ENCODE results near the gene MEI1.

MEI1 gene

GRCh38 chr22:41772645-41773044 is 73.3 kb downstream of the MEI1 start:
- H3K4me3 ChIP-seq (ENCODE audit: low read length) = no peak overlapping the region
- H4K20me1 ChIP-seq (ENCODE audit: insufficient read depth, low read length) = no peaks in the 10 kb centered on the region
- peaks cover 10% of the 10 kb centered on the region for H3K4me1 ChIP-seq (ENCODE audit: low read length)
- H2AFZ ChIP-seq (ENCODE audit: low read depth, low read length) = no peak overlapping the region
- H3K36me3 ChIP-seq (replicated peaks; ENCODE audit: low read depth, low read length) = no peaks in the 10 kb centered on the region
- no peak overlapping the region for H3K4me2 ChIP-seq (ENCODE audit: low read length)
- TF ChIP-seq EZH2phosphoT487 (IDR thresholded peaks at IDR 0.05; ENCODE audit: low read depth) (no peak), CTCF (IDR thresholded peaks at IDR 0.05; ENCODE audit: low read depth, low read length) (no peak)
- no peaks in the 10 kb centered on the region for H3K9me3 ChIP-seq (ENCODE audit: insufficient read depth, low read length)
- no peaks in the 10 kb centered on the region for H3K79me2 ChIP-seq (ENCODE audit: low read length)
- no peak overlapping the region for H3K27ac ChIP-seq (ENCODE audit: low read length)
- H3K27me3 ChIP-seq (ENCODE audit: low read depth, low read length) = peaks cover 12% of the 10 kb centered on the region
- H3K9ac ChIP-seq (ENCODE audit: low read length) = no peak overlapping the region

GRCh38 chr22:41775338-41775737 is 76.0 kb downstream of the MEI1 start:
- TF ChIP-seq EZH2phosphoT487 (IDR thresholded peaks at IDR 0.05; ENCODE audit: low read depth) = no peak
- TF ChIP-seq CTCF (IDR thresholded peaks at IDR 0.05; ENCODE audit: low read depth, low read length) = no peak

GRCh38 chr22:41775976-41776375 is 76.7 kb downstream of the MEI1 start:
- Histone ChIP-seq H3K4me3 (ENCODE audit: low read length) (no peak overlapping the region), H3K36me3 (replicated peaks; ENCODE audit: low read depth, low read length) (no peaks in the 10 kb centered on the region), H3K27ac (ENCODE audit: low read length) (no peak overlapping the region), H3K4me2 (ENCODE audit: low read length) (no peak overlapping the region), H3K9ac (ENCODE audit: low read length) (no peak overlapping the region), H3K9me3 (ENCODE audit: insufficient read depth, low read length) (no peaks in the 10 kb centered on the region), H3K27me3 (ENCODE audit: low read depth, low read length) (peaks cover 12% of the 10 kb centered on the region), H3K4me1 (ENCODE audit: low read length) (peaks cover 7% of the 10 kb centered on the region), H3K79me2 (ENCODE audit: low read length) (no peaks in the 10 kb centered on the region), H4K20me1 (ENCODE audit: insufficient read depth, low read length) (no peaks in the 10 kb centered on the region), H2AFZ (ENCODE audit: low read depth, low read length) (no peak overlapping the region)
- no peak for TF ChIP-seq CTCF (IDR thresholded peaks at IDR 0.05; ENCODE audit: low read depth, low read length)
- TF ChIP-seq EZH2phosphoT487 (IDR thresholded peaks at IDR 0.05; ENCODE audit: low read depth) = no peak

More at GRCh38 chr22:41775338-41775737, 76.0 kb downstream of the MEI1 start:
- Histone ChIP-seq H3K4me3 (ENCODE audit: low read length) (no peak overlapping the region), H3K4me1 (ENCODE audit: low read length) (peaks cover 6% of the 10 kb centered on the region), H4K20me1 (ENCODE audit: insufficient read depth, low read length) (no peaks in the 10 kb centered on the region), H3K27me3 (ENCODE audit: low read depth, low read length) (peaks cover 12% of the 10 kb centered on the region), H3K9ac (ENCODE audit: low read length) (no peak overlapping the region), H3K79me2 (ENCODE audit: low read length) (no peaks in the 10 kb centered on the region), H3K9me3 (ENCODE audit: insufficient read depth, low read length) (no peaks in the 10 kb centered on the region), H3K27ac (ENCODE audit: low read length) (no peak overlapping the region), H3K36me3 (replicated peaks; ENCODE audit: low read depth, low read length) (no peaks in the 10 kb centered on the region), H3K4me2 (ENCODE audit: low read length) (no peak overlapping the region), H2AFZ (ENCODE audit: low read depth, low read length) (no peak overlapping the region)

GRCh38 chr22:41776381-41776780 is 77.1 kb downstream of the MEI1 start:
- Histone ChIP-seq H2AFZ (ENCODE audit: low read depth, low read length) (no peak overlapping the region), H4K20me1 (ENCODE audit: insufficient read depth, low read length) (no peaks in the 10 kb centered on the region), H3K27ac (ENCODE audit: low read length) (no peak overlapping the region), H3K4me1 (ENCODE audit: low read length) (peaks cover 8% of the 10 kb centered on the region), H3K36me3 (replicated peaks; ENCODE audit: low read depth, low read length) (no peaks in the 10 kb centered on the region), H3K4me3 (ENCODE audit: low read length) (no peak overlapping the region), H3K79me2 (ENCODE audit: low read length) (no peaks in the 10 kb centered on the region), H3K9ac (ENCODE audit: low read length) (no peak overlapping the region), H3K9me3 (ENCODE audit: insufficient read depth, low read length) (no peaks in the 10 kb centered on the region), H3K4me2 (ENCODE audit: low read length) (no peak overlapping the region), H3K27me3 (ENCODE audit: low read depth, low read length) (peaks cover 12% of the 10 kb centered on the region)
- no peak for TF ChIP-seq EZH2phosphoT487 (IDR thresholded peaks at IDR 0.05; ENCODE audit: low read depth)
- TF ChIP-seq CTCF (IDR thresholded peaks at IDR 0.05; ENCODE audit: low read depth, low read length) = no peak

Measured in OCI-LY3 (cell line).